GM12873 (cell line): Measurements from ENCODE around the gene ING5.

Source experiments
- CTCF ChIP-seq: IDR thresholded peaks from 2 replicates; pipeline ENCODE4 v1.5.1; 2012; ENCODE audit warnings: low read depth, mild to moderate bottlenecking, moderate library complexity, low read length, control low read depth; ENCODE audit not compliant: insufficient read depth; ENCODE audit errors: missing control alignments

ING5 gene

GRCh38 chr2:241738040-241738686 lies 36.3 kb downstream of the ING5 start:
- no peak for TF ChIP-seq CTCF

- TF ChIP-seq CTCF: no peak
Measured at GRCh38 chr2:241739177-241739576, 37.3 kb downstream of the ING5 start.

- no peak for TF ChIP-seq CTCF
Measured at GRCh38 chr2:241739651-241740050, 37.8 kb downstream of the ING5 start.

- no peak for TF ChIP-seq CTCF
Measured at GRCh38 chr2:241741016-241741415, 39.2 kb downstream of the ING5 start.

GRCh38 chr2:241742320-241742939 lies 40.6 kb downstream of the ING5 start:
- no peak for TF ChIP-seq CTCF

- no peak for TF ChIP-seq CTCF
Measured at GRCh38 chr2:241743620-241744019, 41.8 kb downstream of the ING5 start.

- TF ChIP-seq CTCF: no peak
Measured at GRCh38 chr2:241744028-241744754, 42.4 kb downstream of the ING5 start.
